Activated naive CD4-positive, alpha-beta T cell treated with anti-CD3 and anti-CD28 coated beads, Interleukin-2, amount 50 U/mL, for 72 hours (primary cell): ENCODE measurements around the gene MTMR2. TPM values are rescaled to one million over a fixed set of nuclear protein-coding genes. Genes with fewer than 3 reads are reported as not detected.
A peak's percentile ranks its signal among the peaks of the same experiment; 100 is the strongest.

Source experiments
- ATAC-seq, 2 donors: fragments of 150-1000 bp; cut with Tn5 transposase; 2 replicates each; pipeline ENCODE4 v1.10.0; 2021; ENCODE audit warnings: mild to moderate bottlenecking in 2 of 2, moderate library complexity in 2 of 2
- DNase-seq, 2 donors: peaks; one replicate each; pipeline ENCODE4 v3.0.0; 2021 to 2022; ENCODE audit warnings: low spot score in 2 of 2
- H3K27ac Mint-ChIP-seq, 2 donors: one replicate each; pipeline ENCODE4 v1.8.0; 2022; ENCODE audit warnings: mild to moderate bottlenecking in 2 of 2, mixed read lengths in 2 of 2
- H3K36me3 Mint-ChIP-seq, 2 donors: one replicate each; pipeline ENCODE4 v1.8.0; 2022; ENCODE audit warnings: mixed read lengths in 2 of 2
- H3K9me3 Mint-ChIP-seq, 2 donors: one replicate each; pipeline ENCODE4 v1.8.0; 2022; ENCODE audit warnings: mixed read lengths in 2 of 2
- total RNA-seq, 2 donors: library from RNA; stranded (reverse); gene quantifications; one replicate each; pipeline ENCODE4 v1.2.3, GENCODE V29; 2022

Gene MTMR2
- total RNA-seq, 2 donors from 2014 or later = 20.3 to 32.1 TPM

GRCh38 chr11:95922536-95923438 is 1.1 kb downstream of the MTMR2 start:
- DNase-seq = no peak
- ATAC-seq = no peak
- Mint-ChIP-seq H3K36me3 (peaks cover 14 to 17% of the 10 kb centered on the region in 2 donors), H3K27ac (peak overlapping the region; percentile 99 to 100), H3K9me3 (no peaks in the 10 kb centered on the region)

- peak overlapping the region; percentile 16 to 99 for H3K27ac Mint-ChIP-seq
- no peaks in the 10 kb centered on the region for H3K9me3 Mint-ChIP-seq
- no peak for DNase-seq
Observed at GRCh38 chr11:95922099-95922498, 1.8 kb downstream of the MTMR2 start.

GRCh38 chr11:95920460-95921105 is 3.3 kb downstream of the MTMR2 start:
- Mint-ChIP-seq H3K27ac (peak overlapping the region in 1 of 2 donors; percentile 25), H3K9me3 (no peaks in the 10 kb centered on the region), H3K36me3 (peaks cover 14 to 17% of the 10 kb centered on the region in 2 donors)
- DNase-seq (no peak), ATAC-seq (peak; percentile 14 to 66)

More at GRCh38 chr11:95922099-95922498, 1.8 kb downstream of the MTMR2 start:
- H3K36me3 Mint-ChIP-seq = peaks cover 14 to 17% of the 10 kb centered on the region in 2 donors
- no peak for ATAC-seq

- H3K27ac Mint-ChIP-seq = no peak overlapping the region
- H3K36me3 Mint-ChIP-seq = peaks cover 14 to 17% of the 10 kb centered on the region in 2 donors
- ATAC-seq (no peak), DNase-seq (no peak)
- H3K9me3 Mint-ChIP-seq = no peaks in the 10 kb centered on the region
Observed at GRCh38 chr11:95919514-95919913, 4.4 kb downstream of the MTMR2 start.

DNA sequence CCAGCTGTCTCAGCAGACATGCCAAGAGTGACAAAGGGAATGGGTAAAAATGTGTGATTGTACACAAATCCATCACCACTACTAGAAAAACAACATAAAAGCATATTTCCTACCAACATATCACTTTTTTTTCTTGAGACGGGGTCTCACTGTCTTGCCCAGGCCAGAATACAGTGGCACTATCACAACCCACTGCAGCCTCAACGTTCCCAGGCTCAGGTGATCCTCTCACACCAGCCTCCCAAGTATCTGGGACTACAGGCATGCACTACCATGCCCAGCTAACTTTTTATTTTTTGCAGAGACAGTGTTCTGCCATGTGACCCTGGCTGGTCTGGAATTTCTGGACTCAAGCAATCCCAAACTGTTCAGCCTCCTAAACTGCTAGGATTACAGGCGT is 5.2 kb downstream of the MTMR2 start:
- no peaks in the 10 kb centered on the region for H3K9me3 Mint-ChIP-seq
- ATAC-seq (no peak), DNase-seq (no peak)
- H3K36me3 Mint-ChIP-seq = peaks cover 8 to 9% of the 10 kb centered on the region in 2 donors
- no peak overlapping the region for H3K27ac Mint-ChIP-seq

- no peak overlapping the region for H3K27ac Mint-ChIP-seq
- no peaks in the 10 kb centered on the region for H3K9me3 Mint-ChIP-seq
- ATAC-seq (no peak), DNase-seq (no peak)
- H3K36me3 Mint-ChIP-seq = peaks cover 2 to 6% of the 10 kb centered on the region in 2 donors
Observed at GRCh38 chr11:95918056-95918455, 5.9 kb downstream of the MTMR2 start.

DNA sequence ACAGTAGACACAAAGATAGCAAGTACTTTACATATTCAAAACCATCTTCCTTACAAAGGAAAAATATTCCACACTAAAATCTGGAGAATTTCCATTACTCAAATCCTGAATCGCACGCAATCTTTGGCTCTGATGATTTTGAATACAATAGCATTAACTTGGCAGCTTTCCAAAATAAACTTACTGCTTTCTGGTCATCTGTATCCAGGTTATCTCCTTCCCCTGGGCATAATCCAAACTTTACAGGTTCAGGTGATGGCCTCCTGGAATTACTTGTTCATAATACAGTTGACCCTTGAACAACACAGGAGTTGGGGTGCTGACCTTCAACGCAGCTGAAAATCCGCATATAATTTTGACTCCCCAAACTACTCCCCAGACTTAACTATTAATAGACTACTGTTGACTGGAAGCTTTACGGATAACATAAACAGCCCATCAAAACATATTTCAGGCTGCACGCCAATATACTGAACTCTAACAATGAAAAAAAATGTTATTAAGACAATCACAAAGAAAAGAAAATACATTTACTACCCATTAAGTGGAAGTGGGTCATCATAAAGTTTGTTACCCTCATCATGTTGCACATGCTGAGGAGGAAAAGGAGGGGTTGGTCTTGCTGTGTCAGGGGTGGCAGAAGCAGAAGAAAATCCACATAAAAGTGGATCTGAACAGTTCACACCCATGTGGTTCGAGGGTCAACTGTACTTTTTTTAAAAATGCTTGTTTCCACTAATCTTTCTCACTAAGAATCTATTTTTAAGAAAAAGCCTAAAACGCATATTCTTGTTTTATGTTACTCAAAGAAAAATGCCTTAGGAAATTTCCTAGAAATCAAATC is 6.5 kb downstream of the MTMR2 start:
- Mint-ChIP-seq H3K36me3 (peaks cover 0 to 4% of the 10 kb centered on the region in 2 donors), H3K27ac (no peak overlapping the region), H3K9me3 (no peaks in the 10 kb centered on the region)
- ATAC-seq = no peak
- no peak for DNase-seq

DNA sequence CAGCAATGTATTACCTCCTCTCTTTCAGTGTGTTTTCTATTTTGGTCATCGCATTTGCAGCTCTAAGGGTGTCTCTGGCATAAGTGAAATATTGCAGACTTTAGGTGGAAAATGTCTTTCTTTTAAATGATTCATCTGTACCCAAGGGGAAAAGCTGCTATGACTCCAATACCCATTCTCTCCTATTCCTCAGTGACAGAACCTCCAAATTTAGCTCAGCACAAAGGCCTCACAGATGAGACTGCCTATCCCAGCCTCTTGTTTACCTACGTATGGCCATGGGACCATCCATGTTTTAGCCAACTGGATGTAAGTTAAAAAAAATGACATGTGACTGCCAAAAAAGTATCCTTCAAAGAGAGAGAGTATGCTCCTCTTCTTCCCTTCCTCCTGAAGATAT is 7.9 kb downstream of the MTMR2 start:
- DNase-seq (no peak), ATAC-seq (peak in 1 of 2 donors; percentile 83)
- Mint-ChIP-seq H3K27ac (no peak overlapping the region), H3K9me3 (no peaks in the 10 kb centered on the region), H3K36me3 (peaks cover 0 to 4% of the 10 kb centered on the region in 2 donors)

DNA sequence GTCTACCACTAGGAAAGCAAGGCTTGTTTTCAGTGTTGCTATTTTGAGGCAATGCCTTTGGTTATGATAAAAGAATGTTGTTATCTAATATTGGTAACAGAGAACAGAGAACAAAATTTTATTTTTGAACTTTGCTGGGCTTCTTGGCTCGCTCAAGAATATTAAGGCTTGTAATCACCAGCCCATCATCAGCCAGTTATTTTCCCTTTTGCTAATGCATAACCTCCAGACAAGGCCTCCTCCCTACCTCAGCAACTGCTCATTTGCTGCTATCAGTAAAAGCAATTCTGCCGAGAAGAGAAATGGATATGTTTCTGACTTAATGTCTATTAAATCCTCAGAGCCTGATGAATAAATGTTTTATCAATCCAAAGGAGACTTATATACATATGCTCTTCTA is 8.9 kb downstream of the MTMR2 start:
- DNase-seq (no peak), ATAC-seq (no peak)
- no peak overlapping the region for H3K27ac Mint-ChIP-seq
- H3K9me3 Mint-ChIP-seq = no peaks in the 10 kb centered on the region
- peaks cover 0 to 4% of the 10 kb centered on the region in 2 donors for H3K36me3 Mint-ChIP-seq

DNA sequence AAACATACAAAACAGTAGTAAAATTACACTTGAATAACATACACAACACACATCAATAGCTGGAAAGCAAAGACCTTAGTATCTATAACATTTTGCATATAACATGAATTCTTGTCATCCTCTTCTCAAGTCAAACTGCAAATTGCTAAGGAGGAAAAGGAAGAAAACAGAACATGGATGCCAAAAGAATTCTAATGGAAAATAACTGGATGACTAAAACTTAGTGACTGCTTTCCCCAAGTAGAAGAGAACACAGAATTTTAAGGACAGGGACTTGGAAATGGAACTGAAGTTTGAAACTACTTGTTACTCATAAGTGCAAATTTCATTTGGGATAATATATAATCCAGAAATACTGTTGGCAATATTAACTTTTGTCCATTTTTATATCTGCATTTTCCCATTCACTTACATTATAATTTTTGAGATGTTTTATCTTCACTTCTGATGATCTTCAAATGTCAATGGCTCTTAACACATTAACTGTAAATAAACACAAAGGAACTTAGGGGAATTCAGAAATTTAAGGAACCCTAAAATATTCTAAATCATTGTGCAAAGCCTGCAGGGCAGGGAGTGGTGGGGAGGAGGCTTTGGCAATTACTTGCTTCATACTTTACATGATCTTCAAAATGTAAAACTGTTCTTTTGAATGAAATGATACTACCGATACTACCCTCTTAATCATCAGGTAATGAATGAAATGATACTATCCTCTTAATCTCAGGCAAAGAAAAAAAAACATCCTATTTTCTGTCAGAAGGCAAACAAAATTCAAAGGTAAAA is 9.9 kb downstream of the MTMR2 start:
- H3K36me3 Mint-ChIP-seq = peaks cover 0 to 4% of the 10 kb centered on the region in 2 donors
- no peak overlapping the region for H3K27ac Mint-ChIP-seq
- ATAC-seq (no peak), DNase-seq (no peak)
- H3K9me3 Mint-ChIP-seq = no peaks in the 10 kb centered on the region

- H3K36me3 Mint-ChIP-seq = peaks cover 0 to 4% of the 10 kb centered on the region in 2 donors
- H3K27ac Mint-ChIP-seq = no peak overlapping the region
- no peak for DNase-seq
- H3K9me3 Mint-ChIP-seq = no peaks in the 10 kb centered on the region
- peak; percentile 24 to 28 for ATAC-seq
Observed at GRCh38 chr11:95912902-95913560, 10.9 kb downstream of the MTMR2 start.

DNA sequence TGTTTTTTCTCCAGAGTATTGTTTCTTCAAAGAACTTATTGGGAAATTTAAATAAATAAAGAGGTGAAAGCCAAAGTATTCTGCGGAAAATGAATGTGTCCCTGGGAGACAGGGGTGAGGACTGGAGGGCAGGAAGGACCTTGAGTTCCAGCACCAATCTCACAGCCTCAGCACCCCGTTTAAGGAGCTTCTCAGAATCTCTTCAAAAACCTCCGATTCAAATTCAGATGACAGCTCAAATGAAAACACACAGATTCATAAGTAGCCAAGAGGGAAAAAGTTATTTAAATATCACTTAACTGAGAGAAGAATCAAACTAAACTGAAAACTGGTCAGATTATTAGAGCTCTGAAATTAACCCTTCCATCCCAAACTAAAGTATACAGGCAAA is 12.5 kb downstream of the MTMR2 start:
- Mint-ChIP-seq H3K36me3 (peaks cover 0 to 4% of the 10 kb centered on the region in 2 donors), H3K9me3 (no peaks in the 10 kb centered on the region), H3K27ac (no peak overlapping the region)
- no peak for ATAC-seq
- DNase-seq = no peak

- DNase-seq (no peak), ATAC-seq (no peak)
- H3K27ac Mint-ChIP-seq = no peak overlapping the region
- peaks cover 0 to 4% of the 10 kb centered on the region in 2 donors for H3K36me3 Mint-ChIP-seq
- H3K9me3 Mint-ChIP-seq = no peaks in the 10 kb centered on the region
Observed at GRCh38 chr11:95910638-95911368, 13.1 kb downstream of the MTMR2 start.

- Mint-ChIP-seq H3K36me3 (peaks cover 0 to 4% of the 10 kb centered on the region in 2 donors), H3K27ac (no peak overlapping the region), H3K9me3 (no peaks in the 10 kb centered on the region)
- DNase-seq (no peak), ATAC-seq (no peak)
Observed at GRCh38 chr11:95908826-95909225, 15.1 kb downstream of the MTMR2 start.

DNA sequence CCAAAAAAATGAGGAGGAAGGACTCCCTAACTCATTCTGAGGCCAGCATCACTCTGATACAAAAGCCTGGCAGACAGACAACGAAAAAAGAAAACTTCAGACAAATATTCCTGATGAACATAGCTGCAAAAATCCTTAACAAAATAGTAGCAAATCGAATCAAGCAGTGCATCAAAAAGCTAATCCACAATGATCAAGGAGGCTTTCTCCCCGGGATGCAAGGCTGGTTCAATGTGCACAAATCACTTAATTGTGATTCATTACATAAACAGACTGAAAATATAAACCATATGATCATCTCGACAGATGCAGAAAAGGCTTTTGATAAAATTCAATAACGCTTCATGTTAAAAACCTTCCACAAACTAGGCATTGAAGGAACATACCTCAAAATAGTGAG is 16.4 kb downstream of the MTMR2 start:
- ATAC-seq = no peak
- Mint-ChIP-seq H3K36me3 (no peaks in the 10 kb centered on the region), H3K9me3 (no peaks in the 10 kb centered on the region), H3K27ac (no peak overlapping the region)
- no peak for DNase-seq
